ENCODE results near the gene HEXB. TPM values are rescaled to one million over a fixed set of nuclear protein-coding genes. Genes with fewer than 3 reads are reported as not detected.

Gene HEXB
- total RNA-seq, 4 donors from 2014 or later: 66.2 to 134 (median 93.9) TPM

GRCh38 chr5:74639807-74640449 lies 45.1 kb upstream of the HEXB start:
- DNase-seq (ENCODE audit: low spot score in 2 of 2): no peak
- intact Hi-C loops (cut with DNase I; ENCODE audit: low total_unique reads): loop anchor here (5.0 kb wide), 1 partner anchor 738 kb away; no protein-coding TSS in a partner anchor
- WGBS, 2 donors: 0 to 1% methylated on average over 18 to 33 of the region's 57 CpGs
- TF ChIP-seq POLR2A (IDR thresholded peaks at IDR 0.05): no peak
- TF ChIP-seq CTCF (IDR thresholded peaks at IDR 0.05): no peak
- H3K4me3 ChIP-seq (ENCODE audit: low read depth, poor library complexity, severe bottlenecking): peak overlapping the region; percentile 60

- H3K4me3 ChIP-seq (ENCODE audit: low read depth, poor library complexity, severe bottlenecking): peak within 1 kb of the TSS; percentile 60
- intact Hi-C loops (cut with DNase I; ENCODE audit: low total_unique reads): loop anchor here (5.0 kb wide), 1 partner anchor 738 kb away; no protein-coding TSS in a partner anchor
- TF ChIP-seq POLR2A (IDR thresholded peaks at IDR 0.05) (no peak), CTCF (IDR thresholded peaks at IDR 0.05) (peak in 1 of 3 donors; percentile 56)
- DNase-seq (ENCODE audit: low spot score in 2 of 2): peak; percentile 59 to 95
- 0 to 1% methylated on average over 30 to 38 of the region's 59 CpGs for WGBS, 2 donors
These were observed 44.5 kb upstream of the HEXB start, which contains the start of gene ENC1 for GRCh38 chr5:74640450-74640953. ENC1 (minus strand) TSS chr5:74640728; CDS start chr5:74636485, 4,243 bp downstream.

GRCh38 chr5:74640954-74641734 lies 43.9 kb upstream of the HEXB start:
- TF ChIP-seq POLR2A (IDR thresholded peaks at IDR 0.05) (no peak), CTCF (IDR thresholded peaks at IDR 0.05) (no peak)
- peak; percentile 57 to 93 for DNase-seq (ENCODE audit: low spot score in 2 of 2)
- peak overlapping the region; percentile 60 for H3K4me3 ChIP-seq (ENCODE audit: low read depth, poor library complexity, severe bottlenecking)
- intact Hi-C loops (cut with DNase I; ENCODE audit: low total_unique reads): loop anchor here (5.0 kb wide), 1 partner anchor 739 kb away; no protein-coding TSS in a partner anchor
- 0% methylated on average over 45 of the region's 47 CpGs for WGBS, 2 donors

DNA sequence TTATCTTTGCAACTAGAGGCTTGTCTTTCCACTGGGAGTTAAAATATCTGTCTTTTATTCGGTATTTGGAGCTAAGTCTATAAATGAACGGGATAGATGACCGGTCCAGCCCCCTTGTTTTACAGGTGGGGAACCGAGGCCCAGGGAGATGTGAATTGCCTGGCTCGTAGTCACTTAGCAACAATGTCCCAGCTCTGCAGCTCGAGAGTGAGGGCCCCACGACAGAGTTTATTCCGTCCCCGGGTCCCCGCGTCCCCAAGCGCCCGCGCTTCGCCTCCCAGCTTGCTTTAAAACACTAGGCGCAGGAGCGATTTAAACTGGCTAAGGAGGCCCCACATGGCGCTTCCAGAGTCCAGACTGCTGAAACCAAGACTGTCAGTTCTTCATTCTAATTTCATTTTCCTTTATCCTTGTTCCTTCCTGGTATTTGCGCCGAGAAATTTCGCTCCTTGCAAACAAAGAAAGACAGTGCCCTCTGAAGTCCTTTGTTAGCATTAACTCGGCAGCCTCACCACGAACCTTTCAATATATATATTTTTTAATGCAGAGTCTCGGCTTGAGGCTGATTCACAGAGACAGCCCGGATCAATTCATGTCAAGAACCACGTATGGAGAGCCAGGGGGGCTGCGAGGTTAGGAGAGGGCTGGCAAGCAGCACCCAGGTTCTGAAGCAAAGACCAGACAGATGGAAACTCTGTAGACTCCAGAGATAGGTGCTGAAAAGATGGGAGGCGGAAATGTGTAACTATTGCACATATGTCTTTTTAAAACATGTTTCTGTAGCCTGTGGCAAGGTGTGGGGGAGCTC lies 43.1 kb upstream of the HEXB start:
- peak overlapping the region; percentile 4 for H3K4me3 ChIP-seq (ENCODE audit: low read depth, poor library complexity, severe bottlenecking)
- DNase-seq (ENCODE audit: low spot score in 2 of 2): peak in 1 of 2 donors; percentile 53
- TF ChIP-seq POLR2A (IDR thresholded peaks at IDR 0.05): no peak
- TF ChIP-seq CTCF (IDR thresholded peaks at IDR 0.05): no peak
- intact Hi-C loops (cut with DNase I; ENCODE audit: low total_unique reads): loop anchor here (5.0 kb wide), 1 partner anchor 740 kb away; no protein-coding TSS in a partner anchor
- 5% methylated on average over 28 of the region's 28 CpGs for WGBS, 2 donors

DNA sequence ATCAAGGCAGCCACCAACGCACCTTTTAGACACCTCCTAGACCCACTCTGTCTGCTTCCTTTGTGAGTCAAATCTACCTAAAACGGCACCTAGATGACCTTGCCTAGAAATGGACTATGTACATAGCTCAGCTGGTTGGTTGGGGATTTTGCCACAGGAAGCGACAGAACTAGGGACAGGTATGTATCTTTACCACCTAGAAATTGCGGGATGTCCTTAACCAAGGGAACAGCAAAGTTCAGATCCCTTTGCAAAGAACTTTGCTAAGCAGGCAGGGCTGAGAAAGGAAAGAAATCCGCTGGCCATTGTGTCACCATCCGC lies 42.5 kb upstream of the HEXB start:
- 77 to 81% methylated on average over 6 of the region's 6 CpGs for WGBS, 2 donors
- TF ChIP-seq POLR2A (IDR thresholded peaks at IDR 0.05) (no peak), CTCF (IDR thresholded peaks at IDR 0.05) (no peak)
- intact Hi-C loops (cut with DNase I; ENCODE audit: low total_unique reads): loop anchor here (5.0 kb wide), 1 partner anchor 740 kb away; no protein-coding TSS in a partner anchor
- DNase-seq (ENCODE audit: low spot score in 2 of 2): no peak
- no peak overlapping the region for H3K4me3 ChIP-seq (ENCODE audit: low read depth, poor library complexity, severe bottlenecking)

Measured in lower leg skin (tissue), 4 donors.